GM12878 (cell line): ENCODE results near the gene KIFC3. TPM values are rescaled to one million over a fixed set of nuclear protein-coding genes. Genes with fewer than 3 reads are reported as not detected.

Source experiments
- ATAC-seq: fragments of 200-7000 bp; cut with Tn5 transposase; 3 replicates; pipeline ENCODE4 v1.9.1; 2020; ENCODE audit warnings: mild to moderate bottlenecking, moderate library complexity
- BruUV-seq: library from RNA; stranded (reverse); fragments of 400-500 nt; replicated peaks from 2 replicates; lab custom pipeline; 2021; lab: Mats Ljungman, UMichigan
- CTCF ChIA-PET: fragments of 300-600 bp; sonication (Branson Sonifier 250); formaldehyde crosslinking; extraction: SDS; loops from one replicate; lab custom pipeline; 2021; ENCODE audit warnings: inconsistent platforms; lab: Yijun Ruan, JAX
- POLR2A ChIA-PET: fragments of 350-600 bp; formaldehyde crosslinking; extraction: SDS; loops from one replicate; lab custom pipeline; 2021; ENCODE audit warnings: inconsistent platforms; lab: Charles Lee
- RAD21 ChIA-PET: fragments of 300-600 bp; sonication (Branson Sonifier 250); formaldehyde crosslinking; loops from one replicate; lab custom pipeline; 2023; ENCODE audit warnings: antibody characterized with exemption; ENCODE audit not compliant: unreplicated experiment; lab: Charles Lee
- SMC1A ChIA-PET: fragments of 300-600 bp; sonication (Branson Sonifier 250); formaldehyde crosslinking; loops from one replicate; lab custom pipeline; 2023; ENCODE audit not compliant: unreplicated experiment, uncharacterized antibody; lab: Charles Lee
- DNase-seq: peaks from one replicate; pipeline ENCODE4 v3.0.0-alpha.2; 2011; ENCODE audit warnings: low read depth, low spot score
- FAIRE-seq: peaks from 3 replicates; lab custom pipeline; 2011; peaks lifted over from hg19 to GRCh38; lab: Jason Lieb, UNC
- H2AFZ ChIP-seq: 2 replicates; pipeline ENCODE4 v1.6.0; 2011; ENCODE audit warnings: low read depth, low read length, control low read depth; ENCODE audit not compliant: control insufficient read depth
- H3K27ac ChIP-seq: 2 replicates; pipeline ENCODE4 v1.5.1; 2011; ENCODE audit warnings: control low read depth; ENCODE audit not compliant: control insufficient read depth, insufficient read depth
- H3K27me3 ChIP-seq, 2 experiments: replicated peaks in 1 of 2; 2 replicates each; pipeline versions ENCODE4 v1.6.0 to v1.6.1; 2011; ENCODE audit warnings: low read length in 1 of 2; ENCODE audit not compliant: control insufficient read depth in 2 of 2, insufficient read depth in 2 of 2
- H3K36me3 ChIP-seq, 2 experiments: 2 replicates each; pipeline ENCODE4 v1.5.1; 2011; ENCODE audit warnings: low read length in 1 of 2; ENCODE audit not compliant: control insufficient read depth in 2 of 2, insufficient read depth in 2 of 2
- H3K4me1 ChIP-seq: 2 replicates; pipeline ENCODE4 v1.6.1; 2011; ENCODE audit warnings: mild to moderate bottlenecking, low read length, moderate library complexity, mixed read lengths; ENCODE audit not compliant: control insufficient read depth, insufficient read depth
- H3K4me2 ChIP-seq: 2 replicates; pipeline ENCODE4 v1.6.0; 2011; ENCODE audit warnings: control low read depth; ENCODE audit not compliant: control insufficient read depth, insufficient read depth
- H3K4me3 ChIP-seq: fragments of 200-600 bp; sonication (generic); 2 replicates; pipeline ENCODE4 v1.5.1; 2016
- H3K79me2 ChIP-seq: 2 replicates; pipeline ENCODE4 v1.6.0; 2011; ENCODE audit warnings: low read length; ENCODE audit not compliant: control insufficient read depth, insufficient read depth
- H3K9ac ChIP-seq: 2 replicates; pipeline ENCODE4 v1.8.0; 2011; ENCODE audit warnings: low read length, control low read depth, mixed read lengths; ENCODE audit not compliant: control insufficient read depth, insufficient read depth
- H3K9me3 ChIP-seq: replicated peaks from 3 replicates; pipeline ENCODE4 v1.5.1; 2011; ENCODE audit warnings: mild to moderate bottlenecking, low read length; ENCODE audit not compliant: control insufficient read depth, insufficient read depth
- H4K20me1 ChIP-seq: 2 replicates; pipeline ENCODE4 v1.6.0; 2011; ENCODE audit not compliant: control insufficient read depth, insufficient read depth
- ASH2L ChIP-seq: fragments of 300-600, 200-600 bp; sonication (generic); IDR thresholded peaks from 2 replicates; pipeline ENCODE4 v1.6.1; 2017; ENCODE audit warnings: low read depth, mild to moderate bottlenecking, borderline replicate concordance
- BCL11A ChIP-seq: IDR thresholded peaks from 2 replicates; pipeline ENCODE4 v1.6.1; 2011; ENCODE audit warnings: low read depth, low read length
- BHLHE40 ChIP-seq, 2 experiments: fragments of 450-650 bp in 1 of 2; IDR thresholded peaks; 2 replicates each; pipeline ENCODE4 v1.6.1; 2011 to 2017; ENCODE audit warnings: low read depth in 2 of 2, borderline replicate concordance in 1 of 2, improper control_type of control experiment in 1 of 2, low read length in 1 of 2, mild to moderate bottlenecking in 1 of 2
- EGR1 ChIP-seq, 2 experiments: IDR thresholded peaks; 1 replicate in 1 of 2; 2 replicates in 1 of 2; pipeline ENCODE4 v1.6.1; 2011 to 2012; ENCODE audit warnings: low read depth in 2 of 2, low read length in 2 of 2, borderline replicate concordance in 1 of 2, mild to moderate bottlenecking in 1 of 2, moderate library complexity in 1 of 2
- USF1 ChIP-seq: IDR thresholded peaks from 2 replicates; pipeline ENCODE4 v1.6.1; 2011; ENCODE audit warnings: borderline replicate concordance, low read depth, mild to moderate bottlenecking, moderate library complexity, mixed read lengths, low read length; ENCODE audit not compliant: insufficient read depth; ENCODE audit errors: extremely low read length
- whole genome bisulfite sequencing: methylation state at CpG from one replicate; pipeline ENCODE4 v1.1.6; 2016; ENCODE audit warnings: low lambda C conversion rate; ENCODE audit not compliant: insufficient replicate concordance, insufficient coverage; ENCODE audit errors: missing lambda C conversion rate; 5-methylcytosine and 5-hydroxymethylcytosine counted together
- in situ Hi-C: fragments of 300-500 bp; cut with MboI; formaldehyde crosslinking; loops from 9 replicates; pipeline ENCODE4 v1.14.3; 2018; ENCODE audit warnings: mixed read lengths
- intact Hi-C: fragments of 100-400 bp; cut with micrococcal nuclease; formaldehyde crosslinking; loops from one replicate; pipeline ENCODE4 v1.14.2; 2022; ENCODE audit not compliant: unreplicated experiment
- polyA plus RNA-seq, 11 experiments: library from polyadenylated mRNA; depleted of rRNA in 4 of 11; unstranded in 6 of 11; stranded (reverse) in 5 of 11; fragments of >200 nt; fragmentation: Nextera tagmentation in 4 of 11; fragmentation: Illumina TruSeq in 1 of 11; extraction: Ambion mirVana in 4 of 11; extraction: Trizol in 1 of 11; gene quantifications; 1 replicate in 1 of 11; 2 replicates in 10 of 11; pipeline versions ENCODE4 v1.2.1 to v1.2.3, GENCODE V29; 2011 to 2016; ENCODE audit warnings: inconsistent platforms in 2 of 11, missing spikeins in 2 of 11, low read depth in 1 of 11
- total RNA-seq, 4 experiments: library from RNA; depleted of rRNA in 3 of 4; stranded (reverse); fragments of >200 nt in 3 of 4; fragmentation: Illumina TruSeq in 1 of 4; extraction: Trizol in 1 of 4; gene quantifications; 2 replicates each; pipeline versions ENCODE4 v1.2.1 to v1.2.3, GENCODE V29; 2013 to 2021

Gene KIFC3
- total and polyA plus RNA-seq, 10 of the 15 experiments (the other 5 are each of a cell fraction or from before 2014, with no cell fraction given), result 0.22 to 1.3 (median 0.26) TPM; not detected in 3

- H3K4me1 ChIP-seq, result no peaks in the 10 kb centered on the region
- peak; percentile 17; the same call in 1 of the 3 replicates for ATAC-seq
- intact Hi-C loops, result no loop called here
- SMC1A ChIA-PET, result no interaction called here
- CTCF ChIA-PET, result no interaction called here
- no peak overlapping the region for H3K9ac ChIP-seq
- no peak overlapping the region for H3K4me2 ChIP-seq
- no peak for TF ChIP-seq ASH2L
- TF ChIP-seq EGR1 (IDR thresholded peaks at IDR 0.05; ENCODE audit: borderline replicate concordance in 1 of 2, low read depth in 2 of 2, low read length in 2 of 2), result no peak
- TF ChIP-seq USF1, result peak; percentile 38
- TF ChIP-seq BHLHE40 (IDR thresholded peaks at IDR 0.05; ENCODE audit: borderline replicate concordance in 1 of 2, low read depth in 2 of 2, low read length in 1 of 2), result peak in 1 of 2 experiments; percentile 48; a peak in 1 of 4 replicates
- no peak for TF ChIP-seq BCL11A
- TF ChIP-seq, all 136 proteins: peak for 2
- H3K27ac ChIP-seq, result no peak overlapping the region
- DNase-seq (no peak), FAIRE-seq (no peak)
- POLR2A ChIA-PET, result no interaction called here
- no peaks in the 10 kb centered on the region for H3K9me3 ChIP-seq
- H3K36me3 ChIP-seq, result no peaks in the 10 kb centered on the region
- no peak overlapping the region for H3K4me3 ChIP-seq
- 40% methylated on average over 26 of the region's 26 CpGs for WGBS
- RAD21 ChIA-PET, result no interaction called here
- no peaks in the 10 kb centered on the region for H3K79me2 ChIP-seq
- H3K27me3 ChIP-seq, result no peaks in the 10 kb centered on the region; a peak in 2 of 4 replicates
- H4K20me1 ChIP-seq, result no peaks in the 10 kb centered on the region
- H2AFZ ChIP-seq, result no peak overlapping the region
- BruUV-seq, result no TSS peak
- in situ Hi-C loops, result no loop called here
Measured at GRCh38 chr16:57786632-57787518, 15.4 kb downstream of the KIFC3 start.
